ENCODE measurements around the gene ATP10A. TPM values are rescaled to one million over a fixed set of nuclear protein-coding genes. Genes with fewer than 3 reads are reported as not detected.

Gene ATP10A
- total RNA-seq, 2 donors from 2014 or later = 5.6 to 14.3 TPM

GRCh38 chr15:25688166-25688565 is 175.0 kb downstream of the ATP10A start:
- DNase-seq (ENCODE audit: low spot score) = no peak
- 97% methylated on average over 9 of the region's 9 CpGs for WGBS
- no peaks in the 10 kb centered on the region for H3K4me1 ChIP-seq (replicated peaks)
- no peaks in the 10 kb centered on the region for H3K9me3 ChIP-seq
- intact Hi-C loops (cut with DNase I) = no loop called here
- H3K4me3 ChIP-seq = no peak overlapping the region
- no peaks in the 10 kb centered on the region for H3K36me3 ChIP-seq
- no peaks in the 10 kb centered on the region for H3K27me3 ChIP-seq (replicated peaks; ENCODE audit: insufficient read depth)
- H3K27ac ChIP-seq = no peak overlapping the region
- TF ChIP-seq CTCF (IDR thresholded peaks at IDR 0.05) = no peak
- TF ChIP-seq POLR2A (IDR thresholded peaks at IDR 0.05) = no peak

GRCh38 chr15:25687689-25688088 is 175.4 kb downstream of the ATP10A start:
- WGBS = 91% methylated on average over 15 of the region's 15 CpGs
- Histone ChIP-seq H3K4me1 (replicated peaks) (no peaks in the 10 kb centered on the region), H3K9me3 (no peaks in the 10 kb centered on the region), H3K4me3 (no peak overlapping the region), H3K27ac (no peak overlapping the region), H3K36me3 (no peaks in the 10 kb centered on the region), H3K27me3 (replicated peaks; ENCODE audit: insufficient read depth) (no peaks in the 10 kb centered on the region)
- intact Hi-C loops (cut with DNase I) = no loop called here
- DNase-seq (ENCODE audit: low spot score) = no peak
- TF ChIP-seq POLR2AphosphoS5 (IDR thresholded peaks at IDR 0.05) (no peak), POLR2A (IDR thresholded peaks at IDR 0.05) (no peak), CTCF (IDR thresholded peaks at IDR 0.05) (no peak)

GRCh38 chr15:25687276-25687675 is 175.9 kb downstream of the ATP10A start:
- Histone ChIP-seq H3K4me3 (no peak overlapping the region), H3K9me3 (no peaks in the 10 kb centered on the region), H3K27ac (no peak overlapping the region), H3K36me3 (no peaks in the 10 kb centered on the region), H3K4me1 (replicated peaks) (no peaks in the 10 kb centered on the region), H3K27me3 (replicated peaks; ENCODE audit: insufficient read depth) (no peaks in the 10 kb centered on the region)
- TF ChIP-seq POLR2AphosphoS5 (IDR thresholded peaks at IDR 0.05) = no peak
- no peak for TF ChIP-seq POLR2A (IDR thresholded peaks at IDR 0.05)
- no peak for TF ChIP-seq CTCF (IDR thresholded peaks at IDR 0.05)
- WGBS = 95% methylated on average over 5 of the region's 5 CpGs
- DNase-seq (ENCODE audit: low spot score) = no peak
- intact Hi-C loops (cut with DNase I) = no loop called here

GRCh38 chr15:25686780-25687179 is 176.3 kb downstream of the ATP10A start:
- intact Hi-C loops (cut with DNase I) = no loop called here
- Histone ChIP-seq H3K36me3 (no peaks in the 10 kb centered on the region), H3K27me3 (replicated peaks; ENCODE audit: insufficient read depth) (no peaks in the 10 kb centered on the region), H3K27ac (no peak overlapping the region), H3K9me3 (no peaks in the 10 kb centered on the region), H3K4me1 (replicated peaks) (no peaks in the 10 kb centered on the region), H3K4me3 (no peak overlapping the region)
- no CpG with 5 or more reads among the region's 6 CpGs for whole genome bisulfite sequencing
- no peak for DNase-seq (ENCODE audit: low spot score)
- TF ChIP-seq POLR2AphosphoS5 (IDR thresholded peaks at IDR 0.05) (no peak), POLR2A (IDR thresholded peaks at IDR 0.05) (no peak), CTCF (IDR thresholded peaks at IDR 0.05) (no peak)

- no peak for DNase-seq (ENCODE audit: low spot score)
- intact Hi-C loops (cut with DNase I) = no loop called here
- H3K36me3 ChIP-seq = no peaks in the 10 kb centered on the region
- no peak overlapping the region for H3K27ac ChIP-seq
- no peaks in the 10 kb centered on the region for H3K9me3 ChIP-seq
- WGBS = 39% methylated on average over 13 of the region's 13 CpGs
- no peaks in the 10 kb centered on the region for H3K4me1 ChIP-seq (replicated peaks)
- H3K4me3 ChIP-seq = no peak overlapping the region
- H3K27me3 ChIP-seq (replicated peaks; ENCODE audit: insufficient read depth) = no peaks in the 10 kb centered on the region
- TF ChIP-seq CTCF (IDR thresholded peaks at IDR 0.05) (no peak), POLR2AphosphoS5 (IDR thresholded peaks at IDR 0.05) (no peak), POLR2A (IDR thresholded peaks at IDR 0.05) (no peak)
These were observed 178.4 kb downstream of the ATP10A start for GRCh38 chr15:25684521-25685431.
